Stimulated activated naive CD8-positive, alpha-beta T cell treated with anti-CD3 and anti-CD28 coated beads, Interleukin-15, Interleukin-2, amounts not matched to agents 100 ng/mL and 50 ng/mL, for 24 hours (primary cell): ENCODE measurements around the gene GALK2.
A peak's percentile ranks its signal among the peaks of the same experiment; 100 is the strongest.
"Not testable (repeated sequence)": the region's sequence is repeated elsewhere in the genome, so short reads cannot be mapped to it uniquely, and the experiment has no call there.

Experiments used
- H3K27ac Mint-ChIP-seq: one replicate; pipeline ENCODE4 v1.8.0; 2021; ENCODE audit warnings: mild to moderate bottlenecking, mixed read lengths
- H3K27me3 Mint-ChIP-seq: one replicate; pipeline ENCODE4 v1.8.0; 2021; ENCODE audit warnings: mixed read lengths
- H3K36me3 Mint-ChIP-seq: one replicate; pipeline ENCODE4 v1.8.0; 2021; ENCODE audit warnings: low read depth, mixed read lengths
- H3K4me1 Mint-ChIP-seq: one replicate; pipeline ENCODE4 v1.8.0; 2021; ENCODE audit warnings: low read depth, mixed read lengths
- H3K4me3 Mint-ChIP-seq: one replicate; pipeline ENCODE4 v1.8.0; 2021; ENCODE audit warnings: mild to moderate bottlenecking, mixed read lengths
- H3K9me3 Mint-ChIP-seq: one replicate; pipeline ENCODE4 v1.8.0; 2021; ENCODE audit warnings: mixed read lengths

The GALK2 gene

DNA sequence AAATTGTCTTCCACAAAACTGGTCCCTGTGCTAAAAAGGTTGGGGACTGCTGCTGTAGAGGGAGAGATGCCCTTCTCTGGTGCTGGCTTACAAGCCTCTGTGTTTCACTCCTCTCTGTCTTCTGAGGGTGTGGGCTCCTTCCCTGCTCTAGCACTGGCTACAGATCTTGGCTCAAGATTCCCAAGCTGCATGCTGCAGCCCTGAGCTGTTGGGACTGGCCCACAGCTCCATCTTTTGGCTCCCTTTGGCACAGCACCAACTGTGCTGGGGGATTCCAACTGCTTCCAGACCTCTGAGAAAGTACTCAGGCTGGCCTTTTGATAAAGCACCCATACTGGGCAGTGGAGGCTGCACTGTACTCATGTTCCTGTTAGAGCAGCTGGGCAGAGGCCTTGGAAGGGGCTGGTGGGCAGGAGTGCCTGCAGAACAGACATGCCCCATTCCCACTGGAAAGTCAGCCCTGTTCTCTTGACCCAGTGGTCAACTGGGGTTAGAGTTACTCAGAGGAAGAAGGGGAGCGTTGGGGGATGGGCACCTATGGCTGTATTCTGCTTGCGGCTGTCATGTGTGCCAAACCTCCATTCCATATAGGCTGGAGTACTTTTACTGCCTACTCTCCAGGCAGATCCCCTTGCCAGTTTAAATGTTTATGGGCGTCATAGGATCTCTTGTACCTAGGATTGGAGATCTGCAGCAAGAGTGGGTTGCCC, 55.7 kb downstream of the GALK2 start:
- H3K27me3 Mint-ChIP-seq: no peaks in the 10 kb centered on the region
- peaks cover 24% of the 10 kb centered on the region for H3K4me1 Mint-ChIP-seq
- H3K36me3 Mint-ChIP-seq: peaks cover 75% of the 10 kb centered on the region
- no peak overlapping the region for H3K27ac Mint-ChIP-seq
- no peak overlapping the region for H3K4me3 Mint-ChIP-seq
- peaks cover 11% of the 10 kb centered on the region for H3K9me3 Mint-ChIP-seq

DNA sequence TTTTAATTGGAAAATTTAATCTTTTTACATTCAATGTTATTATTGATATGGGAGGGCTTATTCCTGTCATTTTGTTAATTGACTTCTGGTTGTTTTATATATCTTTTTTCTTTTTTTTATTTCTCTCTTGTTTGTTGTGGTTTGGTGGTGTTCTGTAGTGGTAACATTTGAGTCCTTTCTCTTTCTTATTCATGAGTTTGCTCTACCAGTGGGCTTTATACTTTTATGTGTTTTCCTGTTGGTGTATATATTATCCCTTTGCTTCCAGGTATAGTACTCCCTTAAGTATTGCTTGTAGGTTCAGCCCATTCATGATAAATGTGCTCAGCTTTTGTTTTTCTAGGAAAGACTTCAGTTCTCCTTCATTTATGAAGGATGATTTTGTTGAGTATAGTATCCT, 57.6 kb downstream of the GALK2 start:
- Mint-ChIP-seq H3K27me3 (no peaks in the 10 kb centered on the region), H3K4me1 (peaks cover 24% of the 10 kb centered on the region), H3K4me3 (no peak overlapping the region), H3K27ac (no peak overlapping the region), H3K36me3 (peaks cover 74% of the 10 kb centered on the region), H3K9me3 (peaks cover 11% of the 10 kb centered on the region)

DNA sequence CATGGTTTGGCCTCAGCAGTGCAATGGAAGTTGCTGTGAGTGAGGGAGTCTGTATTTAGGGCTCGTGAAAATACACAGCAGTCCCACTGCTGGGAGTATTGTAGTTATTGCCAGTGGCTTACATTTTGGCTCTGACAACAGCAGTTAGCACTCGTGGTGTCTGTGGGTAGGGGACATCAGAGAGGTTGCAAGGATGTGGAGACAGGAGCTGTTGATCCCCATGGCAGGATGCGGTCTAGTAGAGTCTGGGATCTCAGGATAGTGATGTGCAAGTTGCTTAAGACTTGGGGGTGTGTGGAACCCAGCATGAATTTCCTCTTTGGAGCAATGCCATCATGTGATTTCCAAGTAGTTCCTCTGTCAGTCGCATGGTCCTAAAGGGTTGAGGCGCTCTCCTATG, 59.9 kb downstream of the GALK2 start:
- no peak overlapping the region for H3K27ac Mint-ChIP-seq
- peaks cover 77% of the 10 kb centered on the region for H3K36me3 Mint-ChIP-seq
- peaks cover 7% of the 10 kb centered on the region for H3K9me3 Mint-ChIP-seq
- H3K27me3 Mint-ChIP-seq: no peaks in the 10 kb centered on the region
- H3K4me3 Mint-ChIP-seq: no peak overlapping the region
- H3K4me1 Mint-ChIP-seq: peaks cover 28% of the 10 kb centered on the region

DNA sequence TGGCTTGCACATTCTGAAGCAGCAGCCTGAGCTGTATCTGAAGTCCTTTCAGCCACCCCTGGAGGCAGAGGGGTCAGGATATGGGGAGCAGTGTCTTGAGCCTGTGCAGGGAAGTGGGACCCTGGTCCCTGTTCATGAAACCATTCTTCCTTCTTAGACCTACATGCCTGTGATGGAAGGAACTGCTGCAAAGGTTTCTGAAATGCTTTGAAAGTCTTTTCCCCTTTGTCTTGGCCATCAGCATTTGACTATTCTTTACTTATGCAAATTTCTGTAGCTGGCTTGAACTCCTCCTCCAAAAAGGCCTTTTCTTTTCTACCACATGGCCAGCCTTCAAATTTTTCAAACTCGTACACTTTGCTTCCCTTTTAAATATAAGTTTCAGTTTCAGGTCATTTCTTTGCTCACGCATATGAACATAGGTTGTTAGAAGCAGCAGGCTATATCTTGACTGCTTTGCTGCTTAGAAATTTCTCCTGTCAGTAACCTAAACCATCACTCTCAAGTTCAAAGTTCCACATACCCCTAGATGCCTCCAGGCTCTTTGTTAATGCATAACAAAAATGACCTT, 62.3 kb downstream of the GALK2 start:
- peaks cover 28% of the 10 kb centered on the region for H3K4me1 Mint-ChIP-seq
- H3K27me3 Mint-ChIP-seq: no peaks in the 10 kb centered on the region
- peaks cover 53% of the 10 kb centered on the region for H3K36me3 Mint-ChIP-seq
- H3K27ac Mint-ChIP-seq: no peak overlapping the region
- no peaks in the 10 kb centered on the region for H3K9me3 Mint-ChIP-seq
- H3K4me3 Mint-ChIP-seq: no peak overlapping the region

DNA sequence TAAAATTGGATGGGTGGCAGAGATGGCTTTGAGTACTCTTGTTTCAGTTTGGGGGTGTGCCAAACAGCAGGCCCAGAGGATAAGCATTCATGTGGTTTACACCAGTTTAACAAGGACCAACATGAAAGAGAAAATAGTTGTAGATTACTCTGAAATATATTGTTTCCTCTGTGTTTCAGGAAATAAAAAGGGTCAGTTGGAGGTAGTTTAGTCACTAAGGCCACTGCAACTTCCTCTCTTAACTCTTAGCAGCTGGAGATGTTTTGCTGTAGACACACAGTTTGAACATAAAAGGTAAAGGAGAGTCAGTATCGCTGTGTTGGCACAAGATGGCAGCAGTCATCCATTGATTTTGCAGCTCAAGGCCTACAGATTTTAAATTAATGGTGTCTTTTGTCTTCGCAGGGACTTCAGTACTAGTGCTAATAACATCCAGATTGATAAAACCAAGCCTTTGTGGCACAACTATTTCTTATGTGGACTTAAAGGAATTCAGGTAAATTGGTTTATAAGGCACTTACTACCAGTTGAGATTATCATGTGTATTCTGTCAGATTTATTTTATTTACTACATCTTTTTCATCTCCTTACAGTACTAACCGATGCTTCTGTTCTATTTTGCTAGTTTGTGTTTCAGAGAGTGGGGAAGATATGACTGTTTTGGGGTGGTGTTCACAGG, 65.5 kb downstream of the GALK2 start:
- Mint-ChIP-seq H3K27me3 (no peaks in the 10 kb centered on the region), H3K4me3 (no peak overlapping the region), H3K36me3 (peaks cover 36% of the 10 kb centered on the region), H3K4me1 (peaks cover 13% of the 10 kb centered on the region), H3K27ac (peak overlapping the region; percentile 4), H3K9me3 (no peaks in the 10 kb centered on the region)

DNA sequence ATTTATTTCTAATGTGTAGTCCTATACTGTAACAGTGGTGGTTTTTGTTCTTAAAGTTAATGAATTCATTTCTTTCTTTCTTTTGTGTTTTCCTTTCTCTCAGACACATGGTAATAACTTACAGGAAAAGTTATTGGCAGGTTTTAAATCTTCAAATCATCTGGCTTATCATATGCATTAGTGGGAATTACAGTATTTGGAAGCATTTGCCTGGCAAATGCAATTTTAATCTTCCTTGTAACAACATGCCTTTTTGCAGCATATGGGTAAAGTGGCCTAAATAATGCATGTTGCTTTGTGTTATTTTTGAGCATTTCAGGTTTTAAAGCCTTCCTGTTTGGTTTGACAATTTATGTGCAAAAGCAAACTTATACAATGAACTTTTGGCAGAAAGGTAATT, 66.8 kb downstream of the GALK2 start:
- Mint-ChIP-seq H3K27me3 (no peaks in the 10 kb centered on the region), H3K36me3 (peaks cover 26% of the 10 kb centered on the region), H3K9me3 (no peaks in the 10 kb centered on the region), H3K27ac (no peak overlapping the region), H3K4me3 (no peak overlapping the region), H3K4me1 (peaks cover 13% of the 10 kb centered on the region)

DNA sequence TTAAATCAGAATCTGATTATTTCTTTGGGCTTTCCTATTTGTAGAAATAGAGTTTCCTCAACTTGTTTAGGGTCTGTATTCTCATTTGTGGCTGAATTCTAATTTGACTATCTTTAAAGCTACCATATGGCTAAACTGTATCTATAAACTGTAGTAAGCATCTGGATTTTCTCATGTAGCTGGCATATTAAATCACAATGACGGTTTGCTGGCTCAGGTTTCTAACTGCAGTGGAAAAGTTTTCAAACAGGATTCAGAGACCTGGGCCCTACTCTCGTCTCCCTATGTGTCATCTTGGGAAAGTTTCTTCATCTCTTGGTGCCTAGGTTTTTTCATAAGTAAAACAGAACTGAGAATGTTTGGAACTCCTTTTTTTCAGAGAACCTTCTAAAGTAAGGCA, 68.3 kb downstream of the GALK2 start:
- H3K4me3 Mint-ChIP-seq: no peak overlapping the region
- no peak overlapping the region for H3K27ac Mint-ChIP-seq
- H3K27me3 Mint-ChIP-seq: no peaks in the 10 kb centered on the region
- peaks cover 15% of the 10 kb centered on the region for H3K36me3 Mint-ChIP-seq
- peaks cover 13% of the 10 kb centered on the region for H3K4me1 Mint-ChIP-seq
- no peaks in the 10 kb centered on the region for H3K9me3 Mint-ChIP-seq

DNA sequence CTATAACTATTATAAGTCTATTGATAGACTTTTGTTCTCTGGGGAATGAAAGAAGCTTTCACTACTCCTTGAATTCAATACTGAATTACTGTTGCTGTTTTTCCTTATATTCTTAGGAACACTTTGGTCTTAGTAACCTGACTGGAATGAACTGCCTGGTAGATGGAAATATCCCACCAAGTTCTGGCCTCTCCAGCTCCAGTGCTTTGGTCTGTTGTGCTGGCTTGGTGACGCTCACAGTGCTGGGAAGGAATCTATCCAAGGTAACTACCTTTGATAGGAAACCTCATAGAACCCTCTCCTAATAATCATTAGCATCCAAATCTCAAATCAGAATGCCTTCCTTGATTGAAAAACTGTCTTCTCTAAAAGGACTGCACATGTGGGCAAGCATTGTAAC, 69.1 kb downstream of the GALK2 start:
- H3K4me3 Mint-ChIP-seq: no peak overlapping the region
- H3K27ac Mint-ChIP-seq: no peak overlapping the region
- H3K36me3 Mint-ChIP-seq: peaks cover 10% of the 10 kb centered on the region
- no peaks in the 10 kb centered on the region for H3K9me3 Mint-ChIP-seq
- no peaks in the 10 kb centered on the region for H3K27me3 Mint-ChIP-seq
- H3K4me1 Mint-ChIP-seq: peaks cover 13% of the 10 kb centered on the region

DNA sequence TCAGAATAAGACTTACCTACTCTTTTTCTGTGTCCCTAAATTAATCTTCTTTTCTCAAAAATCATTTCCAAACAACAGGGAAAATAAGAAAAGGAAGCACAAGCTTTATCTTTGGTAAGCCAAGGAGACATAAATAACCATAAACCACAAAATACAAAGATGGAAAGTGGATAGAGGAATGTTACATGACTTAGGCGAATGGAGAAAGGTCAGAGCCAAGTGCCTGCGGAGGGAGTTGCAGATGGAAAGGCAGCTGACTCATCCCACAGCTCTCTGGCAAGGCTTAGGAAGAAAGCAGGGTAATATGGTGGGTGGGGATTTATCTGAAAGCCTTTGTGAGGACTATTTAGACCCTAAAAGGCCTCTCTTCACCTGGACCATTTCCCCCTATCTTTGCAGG, 72.8 kb downstream of the GALK2 start:
- H3K9me3 Mint-ChIP-seq: peaks cover 7% of the 10 kb centered on the region
- no peaks in the 10 kb centered on the region for H3K4me1 Mint-ChIP-seq
- H3K4me3 Mint-ChIP-seq: no peak overlapping the region
- no peak overlapping the region for H3K27ac Mint-ChIP-seq
- no peaks in the 10 kb centered on the region for H3K27me3 Mint-ChIP-seq
- H3K36me3 Mint-ChIP-seq: peaks cover 40% of the 10 kb centered on the region

DNA sequence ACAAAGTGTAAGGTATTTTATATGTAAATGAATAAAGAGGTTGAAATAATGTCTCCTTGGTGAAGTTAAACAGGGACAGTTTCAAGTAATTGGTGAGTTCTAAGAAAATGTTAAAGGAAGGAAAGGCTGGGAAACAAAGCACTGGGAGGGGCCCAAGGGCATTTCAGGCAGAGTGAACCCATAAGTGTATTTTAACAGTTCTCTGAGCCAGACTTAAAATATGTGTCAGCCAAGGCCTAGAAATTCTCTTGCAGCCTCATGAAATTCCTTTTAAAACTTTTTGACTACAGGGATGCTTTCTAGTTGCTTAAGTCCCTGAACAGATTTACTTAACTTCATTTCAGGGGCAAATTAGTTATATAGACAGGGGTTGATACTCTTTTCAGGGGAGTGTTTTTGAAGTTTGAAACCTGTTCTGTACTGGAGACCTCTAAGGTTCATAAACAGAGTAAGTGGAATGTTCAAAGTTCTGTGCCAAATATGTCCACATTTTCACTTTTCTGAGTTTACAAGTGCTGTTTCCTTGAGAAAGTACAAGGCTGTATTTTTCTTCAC, 77.6 kb downstream of the GALK2 start:
- H3K27me3 Mint-ChIP-seq: no peaks in the 10 kb centered on the region
- peaks cover 4% of the 10 kb centered on the region for H3K4me1 Mint-ChIP-seq
- H3K9me3 Mint-ChIP-seq: peaks cover 16% of the 10 kb centered on the region
- H3K4me3 Mint-ChIP-seq: no peak overlapping the region
- peaks cover 69% of the 10 kb centered on the region for H3K36me3 Mint-ChIP-seq
- no peak overlapping the region for H3K27ac Mint-ChIP-seq

DNA sequence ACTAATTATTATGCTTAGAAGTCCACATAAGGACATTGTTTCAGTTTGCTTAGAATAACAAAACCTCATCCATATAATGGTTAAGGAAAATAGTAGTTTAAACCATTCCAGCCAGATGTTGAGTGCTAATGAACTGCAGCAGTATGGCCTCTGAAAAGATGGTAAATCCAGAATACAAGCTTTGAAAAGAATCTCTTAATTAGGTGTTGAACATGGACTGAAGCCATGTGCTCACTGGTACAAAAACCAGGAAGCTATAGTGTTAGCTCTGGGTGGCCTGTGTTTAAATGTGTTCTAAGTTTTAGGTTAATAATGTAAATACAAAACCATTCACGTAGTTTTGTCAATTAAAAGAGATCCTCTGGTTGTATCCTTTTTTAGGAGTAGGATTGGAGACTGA, 78.2 kb downstream of the GALK2 start:
- Mint-ChIP-seq H3K36me3 (peaks cover 69% of the 10 kb centered on the region), H3K27me3 (no peaks in the 10 kb centered on the region), H3K9me3 (peaks cover 16% of the 10 kb centered on the region), H3K4me1 (peaks cover 7% of the 10 kb centered on the region), H3K4me3 (no peak overlapping the region), H3K27ac (no peak overlapping the region)

DNA sequence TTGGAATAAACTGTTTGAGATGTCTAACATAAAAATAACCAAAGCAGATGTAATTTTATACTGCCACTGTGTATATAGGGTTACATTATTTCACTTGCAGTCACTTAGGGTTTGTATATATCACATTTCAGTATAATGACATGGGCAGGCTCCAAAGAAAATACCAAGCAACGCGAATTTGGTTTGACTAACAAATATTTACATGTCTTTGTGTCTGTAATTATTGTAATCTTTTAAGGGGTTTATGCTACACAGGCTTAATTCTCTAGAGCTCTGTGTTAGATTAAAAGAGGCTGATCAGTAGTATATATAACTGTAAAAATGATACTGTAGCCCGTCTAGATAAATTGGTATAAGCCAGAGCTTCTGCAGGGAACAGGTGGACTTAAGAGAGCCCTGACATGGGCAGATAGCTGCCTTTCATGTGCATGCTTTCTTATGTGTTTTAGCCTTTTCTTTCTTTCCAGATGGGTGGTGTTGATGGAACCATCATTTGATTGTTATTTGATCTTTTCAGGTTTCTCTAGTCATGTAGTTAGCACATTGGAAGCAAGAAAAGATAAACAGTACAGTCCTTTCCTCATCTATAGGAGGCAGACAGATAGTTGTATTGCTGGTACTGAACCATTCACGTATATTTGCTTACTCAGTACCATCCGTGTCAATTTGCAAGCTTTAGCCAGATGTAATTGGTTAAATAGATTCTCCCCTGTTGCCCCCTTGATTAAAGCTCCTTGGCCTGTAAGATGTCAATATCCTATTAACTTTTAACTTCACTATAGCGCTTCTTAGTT, 86.1 kb downstream of the GALK2 start:
- H3K9me3 Mint-ChIP-seq: peaks cover 7% of the 10 kb centered on the region
- H3K36me3 Mint-ChIP-seq: peaks cover 22% of the 10 kb centered on the region
- no peak overlapping the region for H3K4me3 Mint-ChIP-seq
- no peaks in the 10 kb centered on the region for H3K27me3 Mint-ChIP-seq
- H3K4me1 Mint-ChIP-seq: peaks cover 4% of the 10 kb centered on the region
- no peak overlapping the region for H3K27ac Mint-ChIP-seq

DNA sequence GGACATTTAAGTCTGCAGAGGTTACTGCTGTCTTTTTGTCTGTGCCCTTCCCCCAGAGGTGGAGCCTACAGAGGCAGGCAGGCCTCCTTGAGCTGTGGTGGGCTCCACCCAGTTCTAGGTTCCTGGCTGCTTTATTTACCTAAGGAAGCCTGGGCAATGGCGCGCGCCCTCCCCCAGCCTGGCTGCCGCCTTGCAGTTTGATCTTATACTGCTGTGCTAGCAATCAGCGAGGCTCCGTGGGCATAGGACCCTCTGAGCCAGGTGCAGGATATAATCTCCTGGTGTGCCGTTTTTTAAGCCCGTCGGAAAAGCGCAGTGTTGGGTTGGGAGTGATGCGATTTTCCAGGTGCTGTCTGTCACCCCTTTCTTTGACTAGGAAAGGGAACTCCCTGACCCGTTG, 95.1 kb downstream of the GALK2 start:
- not testable (repeated sequence) for H3K27ac Mint-ChIP-seq, H3K9me3 Mint-ChIP-seq, H3K4me3 Mint-ChIP-seq, H3K4me1 Mint-ChIP-seq, H3K27me3 Mint-ChIP-seq
- H3K36me3 Mint-ChIP-seq: peaks cover 13% of the 10 kb centered on the region

DNA sequence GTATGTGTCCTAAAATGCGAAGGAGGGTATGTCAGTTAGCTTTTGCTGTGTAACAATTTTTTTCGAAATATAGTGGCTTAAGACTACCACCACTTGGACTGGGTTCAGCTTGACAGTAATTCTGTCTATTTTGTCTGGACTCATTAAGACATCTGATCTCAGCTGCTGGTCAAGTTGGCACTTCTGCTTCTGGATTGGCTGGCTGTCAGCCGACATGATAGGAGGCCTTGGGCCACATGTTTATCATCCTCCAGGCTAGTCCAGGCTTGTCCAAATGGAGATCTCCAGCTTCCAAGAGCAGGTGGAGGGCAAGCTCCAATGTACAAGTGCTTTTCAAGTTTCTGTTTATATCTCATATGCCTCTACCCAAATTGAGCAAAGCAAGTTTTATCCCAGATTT, 95.9 kb downstream of the GALK2 start:
- H3K4me1 Mint-ChIP-seq: peaks cover 6% of the 10 kb centered on the region
- no peaks in the 10 kb centered on the region for H3K9me3 Mint-ChIP-seq
- no peak overlapping the region for H3K4me3 Mint-ChIP-seq
- H3K27me3 Mint-ChIP-seq: no peaks in the 10 kb centered on the region
- peaks cover 17% of the 10 kb centered on the region for H3K36me3 Mint-ChIP-seq
- no peak overlapping the region for H3K27ac Mint-ChIP-seq
